HepG2 (cell line): ENCODE measurements around the gene GPRASP3. TPM values are rescaled to one million over a fixed set of nuclear protein-coding genes. Genes with fewer than 3 reads are reported as not detected.

Experiments used
- AGO1 ChIP-seq: fragments of 200-400 bp; formaldehyde crosslinking; IDR thresholded peaks from 2 replicates; pipeline ENCODE4 v1.6.1; 2017; ENCODE audit warnings: mild to moderate bottlenecking, low read depth, low read length, moderate library complexity; ENCODE audit not compliant: poor library complexity, severe bottlenecking
- EHMT2 ChIP-seq: fragments of 200-600 bp; sonication (generic); IDR thresholded peaks from 2 replicates; pipeline ENCODE4 v1.7.0; 2017; ENCODE audit warnings: antibody characterized with exemption, low read depth, low read length, borderline replicate concordance
- FOXC1 ChIP-seq: sonication (generic); formaldehyde crosslinking; IDR thresholded peaks from 2 replicates; pipeline ENCODE4 v1.8.0; 2022; ENCODE audit warnings: mild to moderate bottlenecking, missing genetic modification reagents, borderline replicate concordance
- GTF3A ChIP-seq: sonication (generic); formaldehyde crosslinking; conservative IDR thresholded peaks from 2 replicates; pipeline ENCODE4 v1.4.0; 2020; ENCODE audit warnings: mild to moderate bottlenecking, missing genetic modification reagents
- HDAC1 ChIP-seq: sonication (generic); formaldehyde crosslinking; IDR thresholded peaks from 2 replicates; pipeline ENCODE4 v1.5.1; 2020; ENCODE audit warnings: mild to moderate bottlenecking, missing genetic modification reagents
- HMG20A ChIP-seq: IDR thresholded peaks from 2 replicates; pipeline ENCODE4 v1.6.1; 2016; ENCODE audit warnings: borderline replicate concordance
- MIER2 ChIP-seq: IDR thresholded peaks from 2 replicates; pipeline ENCODE4 v1.6.1; 2016; ENCODE audit warnings: missing biosample characterization, missing genetic modification reagents
- NFRKB ChIP-seq: fragments of 450-650 bp; IDR thresholded peaks from 2 replicates; pipeline ENCODE4 v1.6.1; 2017
- PITX1 ChIP-seq: sonication (generic); formaldehyde crosslinking; IDR thresholded peaks from 2 replicates; pipeline ENCODE4 v1.5.1; 2020; ENCODE audit warnings: mild to moderate bottlenecking, missing genetic modification reagents
- POGZ ChIP-seq: sonication (generic); formaldehyde crosslinking; IDR thresholded peaks from 2 replicates; pipeline ENCODE4 v1.4.0; 2020; ENCODE audit warnings: mild to moderate bottlenecking, missing genetic modification reagents
- POLR2A ChIP-seq, 2 experiments: IDR thresholded peaks; 2 replicates each; pipeline ENCODE4 v1.6.1; 2011; ENCODE audit warnings: low read depth in 2 of 2, low read length in 2 of 2, mild to moderate bottlenecking in 1 of 2, moderate library complexity in 1 of 2; ENCODE audit not compliant: insufficient read depth in 1 of 2
- RFX5 ChIP-seq: IDR thresholded peaks from 2 replicates; pipeline ENCODE4 v1.6.1; 2011; ENCODE audit warnings: low read depth, low read length, improper control_type of control experiment
- SIX1 ChIP-seq: sonication (generic); formaldehyde crosslinking; IDR thresholded peaks from 2 replicates; pipeline ENCODE4 v1.4.0; 2020; ENCODE audit warnings: missing genetic modification reagents, borderline replicate concordance
- SP5 ChIP-seq: IDR thresholded peaks from 2 replicates; pipeline ENCODE4 v1.6.1; 2016; ENCODE audit warnings: low read depth, borderline replicate concordance
- SRSF4 ChIP-seq: fragments of 200-400 bp; formaldehyde crosslinking; IDR thresholded peaks from one replicate; pipeline ENCODE4 v1.6.1; 2018; ENCODE audit warnings: mild to moderate bottlenecking, low read depth, low read length, moderate library complexity; ENCODE audit not compliant: poor library complexity, severe bottlenecking
- ZFP62 ChIP-seq: sonication (generic); formaldehyde crosslinking; IDR thresholded peaks from 2 replicates; pipeline ENCODE4 v1.4.0; 2020; ENCODE audit warnings: missing genetic modification reagents
- ZFY ChIP-seq: sonication (generic); formaldehyde crosslinking; IDR thresholded peaks from 2 replicates; pipeline ENCODE4 v1.4.0; 2020; ENCODE audit warnings: missing genetic modification reagents
- ZMYM2 ChIP-seq: sonication (generic); formaldehyde crosslinking; IDR thresholded peaks from 2 replicates; pipeline ENCODE4 v1.8.0; 2022; ENCODE audit warnings: mild to moderate bottlenecking, missing genetic modification reagents
- ZNF326 ChIP-seq: sonication (generic); formaldehyde crosslinking; IDR thresholded peaks from 2 replicates; pipeline ENCODE4 v1.4.0; 2020; ENCODE audit warnings: missing genetic modification reagents, borderline replicate concordance
- polyA plus RNA-seq, 8 experiments: library from polyadenylated mRNA; depleted of rRNA in 3 of 8; stranded (reverse) in 7 of 8; unstranded in 1 of 8; fragments of >200 nt; fragmentation: Illumina TruSeq in 4 of 8; extraction: Trizol in 4 of 8; gene quantifications; 2 replicates each; pipeline versions ENCODE4 v1.2.1 to v1.2.3, GENCODE V29; 2011 to 2016; ENCODE audit warnings: low read depth in 4 of 8, missing spikeins in 1 of 8, mixed read lengths in 1 of 8; ENCODE audit not compliant: insufficient read depth in 1 of 8
- total RNA-seq, 5 experiments: library from RNA; depleted of rRNA; stranded (reverse); fragments of >200 nt; fragmentation: Illumina TruSeq; extraction: Trizol; gene quantifications; 2 replicates each; pipeline ENCODE4 v1.2.3, GENCODE V29; 2016; ENCODE audit warnings: low read depth in 1 of 5
- TF ChIP-seq, protein P1 (sequence below): sonication (generic); formaldehyde crosslinking; IDR thresholded peaks from one replicate; pipeline ENCODE4 v1.5.1; 2020; ENCODE audit warnings: mild to moderate bottlenecking, missing genetic modification reagents; ENCODE audit errors: not compliant biosample characterization
- TF ChIP-seq, protein P2 (sequence below): IDR thresholded peaks from 2 replicates; pipeline ENCODE4 v1.6.1; 2016; ENCODE audit warnings: missing compliant biosample characterization, missing genetic modification reagents, borderline replicate concordance

GPRASP3 gene
- total and polyA plus RNA-seq, 2 of the 13 experiments (the other 11 are each of a cell fraction or from before 2014, with no cell fraction given) = 0.67 to 1.4 TPM

DNA sequence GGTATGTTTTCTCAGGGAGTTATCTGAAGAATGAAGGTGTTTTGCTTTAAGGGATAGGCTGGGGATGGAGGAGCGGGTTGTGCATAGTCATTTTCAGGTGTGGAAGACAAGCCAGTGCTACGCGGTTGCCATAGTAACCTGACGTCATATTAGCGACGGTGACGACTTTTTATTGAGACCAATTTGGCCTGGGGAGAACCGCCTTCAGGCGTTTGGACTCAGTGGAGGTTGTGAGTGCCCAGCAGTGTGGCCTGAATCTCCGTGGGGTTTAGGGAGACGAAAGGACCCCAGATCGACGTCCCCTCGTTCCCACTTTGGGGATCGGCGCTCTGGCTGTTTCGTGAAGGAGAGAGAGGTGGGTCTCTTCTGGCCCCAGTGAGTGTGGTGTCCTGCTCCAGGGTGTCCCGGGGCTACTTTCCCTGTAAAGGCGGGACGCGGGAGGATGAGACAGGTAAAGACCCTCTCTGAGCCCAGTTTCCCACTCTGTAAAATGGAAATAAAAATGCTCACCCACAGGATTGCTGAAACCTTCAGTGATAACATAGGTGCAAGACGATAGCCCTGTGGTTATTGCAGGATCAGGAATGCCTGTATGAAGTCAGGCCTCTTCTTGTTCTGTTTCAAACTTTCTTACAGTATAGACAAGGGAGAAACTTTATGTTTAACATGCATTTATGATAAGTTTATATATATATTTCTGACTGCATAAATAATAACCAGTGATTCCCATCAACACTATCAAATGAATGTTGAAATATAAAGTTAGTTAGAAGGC, 48.6 kb downstream of the GPRASP3 start (continued):
- no peak for TF ChIP-seq EHMT2
- TF ChIP-seq GTF3A = no peak
- TF ChIP-seq, protein P1, sequence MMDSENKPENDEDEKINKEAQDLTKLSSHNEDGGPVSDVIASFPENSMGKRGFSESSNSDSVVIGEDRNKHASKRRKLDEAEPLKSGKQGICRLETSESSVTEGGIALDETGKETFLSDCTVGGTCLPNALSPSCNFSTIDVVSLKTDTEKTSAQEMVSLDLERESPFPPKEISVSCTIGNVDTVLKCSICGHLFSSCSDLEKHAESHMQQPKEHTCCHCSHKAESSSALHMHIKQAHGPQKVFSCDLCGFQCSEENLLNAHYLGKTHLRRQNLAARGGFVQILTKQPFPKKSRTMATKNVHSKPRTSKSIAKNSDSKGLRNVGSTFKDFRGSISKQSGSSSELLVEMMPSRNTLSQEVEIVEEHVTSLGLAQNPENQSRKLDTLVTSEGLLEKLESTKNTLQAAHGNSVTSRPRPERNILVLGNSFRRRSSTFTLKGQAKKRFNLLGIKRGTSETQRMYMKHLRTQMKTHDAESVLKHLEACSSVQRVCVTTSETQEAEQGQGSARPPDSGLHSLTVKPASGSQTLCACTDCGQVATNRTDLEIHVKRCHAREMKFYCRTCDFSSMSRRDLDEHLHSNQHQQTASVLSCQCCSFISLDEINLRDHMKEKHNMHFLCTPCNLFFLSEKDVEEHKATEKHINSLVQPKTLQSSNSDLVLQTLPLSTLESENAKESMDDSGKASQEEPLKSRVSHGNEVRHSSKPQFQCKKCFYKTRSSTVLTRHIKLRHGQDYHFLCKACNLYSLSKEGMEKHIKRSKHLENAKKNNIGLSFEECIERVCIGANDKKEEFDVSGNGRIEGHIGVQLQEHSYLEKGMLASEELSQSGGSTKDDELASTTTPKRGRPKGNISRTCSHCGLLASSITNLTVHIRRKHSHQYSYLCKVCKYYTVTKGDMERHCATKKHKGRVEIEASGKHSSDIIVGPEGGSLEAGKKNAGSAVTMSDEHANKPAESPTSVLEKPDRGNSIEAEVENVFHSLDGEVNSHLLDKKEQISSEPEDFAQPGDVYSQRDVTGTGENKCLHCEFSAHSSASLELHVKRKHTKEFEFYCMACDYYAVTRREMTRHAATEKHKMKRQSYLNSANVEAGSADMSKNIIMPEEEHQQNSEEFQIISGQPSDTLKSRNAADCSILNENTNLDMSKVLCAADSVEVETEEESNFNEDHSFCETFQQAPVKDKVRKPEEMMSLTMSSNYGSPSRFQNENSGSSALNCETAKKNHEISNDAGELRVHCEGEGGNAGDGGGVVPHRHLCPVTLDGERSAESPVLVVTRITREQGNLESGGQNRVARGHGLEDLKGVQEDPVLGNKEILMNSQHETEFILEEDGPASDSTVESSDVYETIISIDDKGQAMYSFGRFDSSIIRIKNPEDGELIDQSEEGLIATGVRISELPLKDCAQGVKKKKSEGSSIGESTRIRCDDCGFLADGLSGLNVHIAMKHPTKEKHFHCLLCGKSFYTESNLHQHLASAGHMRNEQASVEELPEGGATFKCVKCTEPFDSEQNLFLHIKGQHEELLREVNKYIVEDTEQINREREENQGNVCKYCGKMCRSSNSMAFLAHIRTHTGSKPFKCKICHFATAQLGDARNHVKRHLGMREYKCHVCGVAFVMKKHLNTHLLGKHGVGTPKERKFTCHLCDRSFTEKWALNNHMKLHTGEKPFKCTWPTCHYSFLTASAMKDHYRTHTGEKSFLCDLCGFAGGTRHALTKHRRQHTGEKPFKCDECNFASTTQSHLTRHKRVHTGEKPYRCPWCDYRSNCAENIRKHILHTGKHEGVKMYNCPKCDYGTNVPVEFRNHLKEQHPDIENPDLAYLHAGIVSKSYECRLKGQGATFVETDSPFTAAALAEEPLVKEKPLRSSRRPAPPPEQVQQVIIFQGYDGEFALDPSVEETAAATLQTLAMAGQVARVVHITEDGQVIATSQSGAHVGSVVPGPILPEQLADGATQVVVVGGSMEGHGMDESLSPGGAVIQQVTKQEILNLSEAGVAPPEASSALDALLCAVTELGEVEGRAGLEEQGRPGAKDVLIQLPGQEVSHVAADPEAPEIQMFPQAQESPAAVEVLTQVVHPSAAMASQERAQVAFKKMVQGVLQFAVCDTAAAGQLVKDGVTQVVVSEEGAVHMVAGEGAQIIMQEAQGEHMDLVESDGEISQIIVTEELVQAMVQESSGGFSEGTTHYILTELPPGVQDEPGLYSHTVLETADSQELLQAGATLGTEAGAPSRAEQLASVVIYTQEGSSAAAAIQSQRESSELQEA (CRISPR knock-in tag) = no peak
- TF ChIP-seq AGO1 = no peak
- TF ChIP-seq ZMYM2 (CRISPR knock-in tag) = no peak
- no peak for TF ChIP-seq SRSF4
- TF ChIP-seq NFRKB = no peak
- TF ChIP-seq ZNF326 (CRISPR knock-in tag) = no peak
- TF ChIP-seq ZFP62 = no peak
- peak; percentile 31; the same call in 1 of the 2 replicates for TF ChIP-seq HDAC1
- no peak for TF ChIP-seq MIER2
- TF ChIP-seq HMG20A = no peak
- TF ChIP-seq SP5 = no peak
- TF ChIP-seq POGZ (CRISPR knock-in tag) = peak; percentile 61; the same call in 1 of the 2 replicates
- peak; percentile 90 for TF ChIP-seq RFX5
- peak; percentile 80 for TF ChIP-seq ZFY
- TF ChIP-seq, protein P2, sequence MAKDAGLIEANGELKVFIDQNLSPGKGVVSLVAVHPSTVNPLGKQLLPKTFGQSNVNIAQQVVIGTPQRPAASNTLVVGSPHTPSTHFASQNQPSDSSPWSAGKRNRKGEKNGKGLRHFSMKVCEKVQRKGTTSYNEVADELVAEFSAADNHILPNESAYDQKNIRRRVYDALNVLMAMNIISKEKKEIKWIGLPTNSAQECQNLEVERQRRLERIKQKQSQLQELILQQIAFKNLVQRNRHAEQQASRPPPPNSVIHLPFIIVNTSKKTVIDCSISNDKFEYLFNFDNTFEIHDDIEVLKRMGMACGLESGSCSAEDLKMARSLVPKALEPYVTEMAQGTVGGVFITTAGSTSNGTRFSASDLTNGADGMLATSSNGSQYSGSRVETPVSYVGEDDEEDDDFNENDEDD (CRISPR knock-in tag) = no peak
- peak; percentile 70 to 75 for TF ChIP-seq POLR2A (IDR thresholded peaks at IDR 0.05; ENCODE audit: insufficient read depth in 1 of 2, low read depth in 2 of 2, low read length in 2 of 2)
- TF ChIP-seq SIX1 (CRISPR knock-in tag) = no peak
- 0 out of 2 replicates have a peak, but pooled peaks have one; percentile 30 for TF ChIP-seq FOXC1 (CRISPR knock-in tag)
- no peak for TF ChIP-seq PITX1
